Hepatocyte (in vitro differentiated cells): ENCODE results near the gene SLC35E1.

Experiments used
- CTCF ChIP-seq: fragments of 200-600 bp; sonication (generic); IDR thresholded peaks from 2 replicates; pipeline ENCODE4 v1.5.1; 2016; ENCODE audit warnings: antibody characterized with exemption, mild to moderate bottlenecking; ENCODE audit not compliant: poor library complexity
- EZH2 ChIP-seq: fragments of 200-600 bp; sonication (generic); IDR thresholded peaks from 2 replicates; pipeline ENCODE4 v1.6.1; 2016; ENCODE audit warnings: antibody characterized with exemption, mild to moderate bottlenecking, borderline replicate concordance
- EZH2phosphoT487 ChIP-seq: fragments of 200-600 bp; sonication (generic); IDR thresholded peaks from one replicate; pipeline ENCODE4 v1.6.1; 2018; ENCODE audit warnings: antibody characterized with exemption, mild to moderate bottlenecking, low read depth, moderate library complexity; ENCODE audit not compliant: unreplicated experiment, severe bottlenecking

GRCh38 chr19:16573925-16574324 is 1.7 kb upstream of the SLC35E1 start:
- TF ChIP-seq CTCF (no peak), EZH2phosphoT487 (no peak), EZH2 (no peak)
